ENCODE measurements around the gene INTU. TPM values are rescaled to one million over a fixed set of nuclear protein-coding genes. Genes with fewer than 3 reads are reported as not detected.

The INTU gene
- total RNA-seq, 1 experiment from 2014 or later: 10.7 TPM

DNA sequence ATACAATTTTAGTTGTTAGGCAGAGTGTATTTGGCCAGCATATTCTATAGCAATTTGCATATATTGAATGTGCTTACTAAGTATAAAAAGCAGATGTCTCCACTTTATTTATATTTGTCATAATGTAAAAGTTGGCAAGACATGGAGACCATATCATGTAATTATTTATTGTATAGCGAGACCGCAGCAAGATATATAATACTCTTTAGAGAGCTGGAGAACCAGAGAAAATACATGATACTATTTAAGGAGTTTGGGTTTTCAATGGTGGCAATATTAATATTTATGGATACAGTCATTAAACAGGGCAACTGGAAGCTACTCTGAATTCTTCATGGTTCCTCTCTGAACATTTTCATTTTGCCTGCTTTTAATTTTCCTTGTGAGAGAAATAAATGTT is 35.0 kb downstream of the INTU start:
- Mint-ChIP-seq H3K27ac (peak overlapping the region in 1 of 3 experiments; percentile 93; a peak in 2 of 7 replicates), H3K9me3 (no peaks in the 10 kb centered on the region), H3K4me1 (peaks cover 25 to 27% of the 10 kb centered on the region in 2 experiments), H3K4me3 (no peak overlapping the region), H3K36me3 (ENCODE audit: insufficient read depth in 1 of 3, low read depth in 3 of 3) (peaks cover 0 to 2% (median 1%) of the 10 kb centered on the region in 3 experiments; a peak in 2 of 7 replicates), H3K27me3 (ENCODE audit: low read depth) (no peaks in the 10 kb centered on the region)
- Histone ChIP-seq H3K27ac (ENCODE audit: insufficient read length, low read depth, low read length) (no peak overlapping the region), H2BK5ac (ENCODE audit: insufficient read length, low read length) (no peak overlapping the region), H2AK5ac (ENCODE audit: insufficient read length, low read length) (no peak overlapping the region), H3K27me3 (ENCODE audit: insufficient read depth, low read length) (no peaks in the 10 kb centered on the region), H3K9ac (ENCODE audit: extremely low read depth, insufficient read length, low read length) (no peak overlapping the region), H2BK12ac (ENCODE audit: insufficient read length, low read depth, low read length) (no peak overlapping the region), H3K23ac (ENCODE audit: insufficient read length, low read depth, low read length) (no peak overlapping the region), H2AFZ (ENCODE audit: low read length) (no peak overlapping the region), H3K56ac (ENCODE audit: insufficient read length, low read depth, low read length) (no peak overlapping the region), H4K8ac (replicated peaks; ENCODE audit: insufficient read length, low read depth, low read length) (no peak overlapping the region), H3K18ac (ENCODE audit: insufficient read length, low read depth, low read length) (no peak overlapping the region), H3T11ph (ENCODE audit: low read length) (no peak overlapping the region), H3K4me1 (ENCODE audit: insufficient read depth, low read length) (no peaks in the 10 kb centered on the region; the same call in 1 of the 2 replicates), H4K5ac (ENCODE audit: insufficient read length, low read depth, low read length) (no peak overlapping the region), H4K20me1 (ENCODE audit: control insufficient read depth, insufficient read depth, insufficient read length) (no peaks in the 10 kb centered on the region), H3K79me1 (ENCODE audit: insufficient read depth, low read depth, low read length, poor library complexity, severe bottlenecking) (no peaks in the 10 kb centered on the region), H3K4me2 (ENCODE audit: insufficient read depth, insufficient read length, low read length) (no peak overlapping the region), H3K9me3 (ENCODE audit: control insufficient read depth, low read depth, low read length) (no peaks in the 10 kb centered on the region), H3K79me2 (ENCODE audit: insufficient read depth, low read length) (no peaks in the 10 kb centered on the region), H2BK120ac (ENCODE audit: low read depth, low read length, poor library complexity, severe bottlenecking) (no peak overlapping the region), H2BK15ac (ENCODE audit: low read depth, low read length) (no peak overlapping the region), H4K91ac (ENCODE audit: insufficient read length, low read depth, low read length) (no peak overlapping the region), H3K4ac (ENCODE audit: low read depth, low read length) (no peak overlapping the region), H3K14ac (ENCODE audit: insufficient read depth, low read length) (no peak overlapping the region), H3K23me2 (ENCODE audit: insufficient read length, low read depth, low read length, poor library complexity, severe bottlenecking) (no peaks in the 10 kb centered on the region), H2BK20ac (ENCODE audit: low read depth, low read length, poor library complexity, severe bottlenecking) (no peak overlapping the region)
- DNase-seq: no peak
- TF ChIP-seq, protein P1, sequence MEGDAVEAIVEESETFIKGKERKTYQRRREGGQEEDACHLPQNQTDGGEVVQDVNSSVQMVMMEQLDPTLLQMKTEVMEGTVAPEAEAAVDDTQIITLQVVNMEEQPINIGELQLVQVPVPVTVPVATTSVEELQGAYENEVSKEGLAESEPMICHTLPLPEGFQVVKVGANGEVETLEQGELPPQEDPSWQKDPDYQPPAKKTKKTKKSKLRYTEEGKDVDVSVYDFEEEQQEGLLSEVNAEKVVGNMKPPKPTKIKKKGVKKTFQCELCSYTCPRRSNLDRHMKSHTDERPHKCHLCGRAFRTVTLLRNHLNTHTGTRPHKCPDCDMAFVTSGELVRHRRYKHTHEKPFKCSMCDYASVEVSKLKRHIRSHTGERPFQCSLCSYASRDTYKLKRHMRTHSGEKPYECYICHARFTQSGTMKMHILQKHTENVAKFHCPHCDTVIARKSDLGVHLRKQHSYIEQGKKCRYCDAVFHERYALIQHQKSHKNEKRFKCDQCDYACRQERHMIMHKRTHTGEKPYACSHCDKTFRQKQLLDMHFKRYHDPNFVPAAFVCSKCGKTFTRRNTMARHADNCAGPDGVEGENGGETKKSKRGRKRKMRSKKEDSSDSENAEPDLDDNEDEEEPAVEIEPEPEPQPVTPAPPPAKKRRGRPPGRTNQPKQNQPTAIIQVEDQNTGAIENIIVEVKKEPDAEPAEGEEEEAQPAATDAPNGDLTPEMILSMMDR (conservative IDR thresholded peaks at IDR 0.05): no peak
- WGBS (ENCODE audit: extremely low coverage, insufficient read length, low lambda C conversion rate): no CpG with 5 or more reads among the region's 2 CpGs

All from H9 (cell line).